KG1 (cell line): ENCODE results near the gene SLC16A10.
"Not testable (repeated sequence)": the region's sequence is repeated elsewhere in the genome, so short reads cannot be mapped to it uniquely, and the experiment has no call there.

Source experiments
- DNase-seq: peaks from one replicate; lab custom pipeline; 2025; lab: John Stamatoyannopoulos, UW

SLC16A10 gene

GRCh38 chr6:111087871-111088667, 766 bp downstream of the SLC16A10 start:
- DNase-seq, result no peak

- no peak for DNase-seq
Measured at GRCh38 chr6:111088668-111089003, 1.3 kb downstream of the SLC16A10 start.

- DNase-seq, result no peak
Measured at GRCh38 chr6:111090766-111091165, 3.5 kb downstream of the SLC16A10 start.

DNA sequence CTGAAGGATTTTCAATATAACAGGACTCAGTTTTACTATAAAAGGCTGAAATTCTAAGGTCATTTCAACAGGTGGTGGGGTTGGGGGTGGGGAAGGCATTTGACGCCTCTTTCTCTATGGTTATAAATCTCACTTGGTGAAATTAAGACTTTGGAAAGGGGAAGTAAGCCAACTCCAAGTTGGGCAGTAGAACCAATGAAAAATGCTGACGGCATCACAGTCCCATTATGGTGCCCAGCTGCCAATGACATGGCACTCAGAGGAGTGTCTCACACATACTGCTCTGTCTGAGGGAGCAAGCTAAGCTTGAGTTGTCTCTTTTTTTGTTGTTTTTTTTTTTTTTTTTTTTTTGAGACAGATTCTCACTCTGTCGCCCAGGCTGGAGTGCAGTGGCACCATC, 4.7 kb downstream of the SLC16A10 start:
- no peak for DNase-seq

GRCh38 chr6:111095488-111095887, 8.2 kb downstream of the SLC16A10 start:
- not testable (repeated sequence) for DNase-seq

DNA sequence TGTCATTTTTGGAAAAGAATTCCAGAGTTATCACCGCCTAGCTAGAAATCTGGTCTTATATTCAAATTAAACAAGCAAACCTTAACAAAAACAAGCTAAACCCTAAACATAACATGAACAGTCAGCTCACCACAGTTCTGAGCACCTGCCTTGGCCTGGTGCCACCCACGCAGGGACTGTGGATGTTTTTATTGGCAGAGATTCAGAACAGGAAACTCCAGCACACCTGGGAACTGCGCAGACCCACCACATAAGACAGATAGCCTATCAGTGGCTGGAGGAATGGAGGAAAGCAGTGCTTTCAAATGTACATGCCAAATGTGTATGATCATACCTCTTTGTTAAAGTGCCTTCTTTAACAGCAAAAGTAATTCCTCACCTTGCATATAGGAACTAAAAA, 8.9 kb downstream of the SLC16A10 start:
- DNase-seq, result no peak

DNA sequence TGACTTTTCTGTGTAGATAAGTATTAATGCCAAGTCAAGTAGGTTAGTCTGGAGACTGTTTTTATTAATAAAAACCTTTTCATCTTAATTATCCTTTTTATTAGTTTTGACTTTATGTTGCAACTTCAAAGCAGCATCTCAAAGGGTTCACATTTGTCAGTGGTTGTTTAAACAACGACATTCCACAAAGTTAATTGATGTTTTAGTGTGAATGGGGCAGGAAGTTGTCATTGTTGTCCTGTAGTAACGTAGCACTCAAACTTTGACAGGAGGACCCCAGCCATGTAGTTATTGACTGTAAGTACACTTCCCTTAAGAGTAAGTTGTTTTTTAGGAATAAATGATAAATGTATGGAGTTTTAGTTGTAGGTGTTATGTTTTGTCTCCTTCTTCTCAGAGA, 11.3 kb downstream of the SLC16A10 start:
- no peak for DNase-seq

DNA sequence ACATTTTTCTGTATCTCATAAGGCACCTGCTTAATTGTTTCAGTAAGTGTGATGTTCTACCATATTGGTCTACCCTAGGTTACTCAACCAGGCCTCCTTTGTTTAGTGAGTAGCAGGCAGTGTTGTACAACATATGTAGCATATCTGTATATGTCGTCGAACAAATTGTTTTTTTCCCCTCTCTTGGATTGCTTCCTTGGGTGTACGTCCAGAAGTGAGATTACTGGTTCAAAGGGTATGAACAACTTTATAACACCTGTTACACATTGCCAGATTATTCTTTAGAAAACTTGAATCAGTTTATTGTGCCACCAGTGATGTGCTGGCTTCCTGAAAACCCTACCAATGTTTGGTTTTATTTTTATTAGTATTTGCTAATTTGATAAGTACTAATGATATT, 14.7 kb downstream of the SLC16A10 start:
- DNase-seq, result no peak

GRCh38 chr6:111105578-111105977, 18.3 kb downstream of the SLC16A10 start:
- no peak for DNase-seq

- no peak for DNase-seq
Measured at GRCh38 chr6:111107589-111107988, 20.3 kb downstream of the SLC16A10 start.

- DNase-seq, result no peak
Measured at GRCh38 chr6:111110036-111110435, 22.7 kb downstream of the SLC16A10 start.

- no peak for DNase-seq
Measured at GRCh38 chr6:111113336-111114086, 26.2 kb downstream of the SLC16A10 start.

GRCh38 chr6:111114087-111114443, 26.8 kb downstream of the SLC16A10 start:
- DNase-seq, result no peak

DNA sequence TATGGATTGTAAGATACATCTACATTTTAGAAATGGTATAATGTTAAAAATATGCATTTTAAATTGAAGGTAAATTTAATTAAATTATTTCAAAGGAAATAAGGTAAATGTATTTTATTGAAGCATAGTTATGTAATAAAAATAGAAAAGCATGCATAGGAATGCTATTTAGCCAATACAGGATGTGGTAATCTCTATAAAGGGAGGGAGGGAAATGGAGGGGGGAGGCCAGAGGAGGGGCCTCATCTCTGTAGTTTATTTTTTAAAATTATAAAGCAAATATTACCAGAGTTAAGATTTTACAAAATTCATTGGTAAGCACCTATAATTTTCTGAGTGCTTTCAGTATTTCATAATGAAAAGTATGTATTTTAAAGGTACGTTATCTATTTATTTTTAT, 27.2 kb downstream of the SLC16A10 start:
- no peak for DNase-seq

DNA sequence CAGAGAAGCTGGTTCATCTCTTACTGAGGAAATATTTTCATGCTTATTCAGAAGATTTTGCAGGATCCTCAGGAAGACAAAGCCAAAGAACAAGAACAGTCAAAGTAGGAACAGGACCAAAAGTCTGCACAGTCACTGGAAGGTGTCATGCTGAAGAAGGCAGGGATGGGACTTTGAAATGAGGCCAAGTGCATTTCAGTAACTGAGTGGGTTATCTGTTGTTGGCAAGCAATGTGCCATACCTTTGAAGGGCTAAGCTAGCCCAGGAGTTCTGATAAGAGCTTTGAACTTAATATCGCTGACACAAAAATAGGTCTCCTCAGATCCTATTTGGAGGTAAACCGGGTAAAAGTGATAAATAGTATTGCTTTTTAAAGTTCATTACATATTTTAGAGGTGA, 31.5 kb downstream of the SLC16A10 start:
- no peak for DNase-seq

- DNase-seq, result no peak
Measured at GRCh38 chr6:111119571-111120329, 32.4 kb downstream of the SLC16A10 start.

DNA sequence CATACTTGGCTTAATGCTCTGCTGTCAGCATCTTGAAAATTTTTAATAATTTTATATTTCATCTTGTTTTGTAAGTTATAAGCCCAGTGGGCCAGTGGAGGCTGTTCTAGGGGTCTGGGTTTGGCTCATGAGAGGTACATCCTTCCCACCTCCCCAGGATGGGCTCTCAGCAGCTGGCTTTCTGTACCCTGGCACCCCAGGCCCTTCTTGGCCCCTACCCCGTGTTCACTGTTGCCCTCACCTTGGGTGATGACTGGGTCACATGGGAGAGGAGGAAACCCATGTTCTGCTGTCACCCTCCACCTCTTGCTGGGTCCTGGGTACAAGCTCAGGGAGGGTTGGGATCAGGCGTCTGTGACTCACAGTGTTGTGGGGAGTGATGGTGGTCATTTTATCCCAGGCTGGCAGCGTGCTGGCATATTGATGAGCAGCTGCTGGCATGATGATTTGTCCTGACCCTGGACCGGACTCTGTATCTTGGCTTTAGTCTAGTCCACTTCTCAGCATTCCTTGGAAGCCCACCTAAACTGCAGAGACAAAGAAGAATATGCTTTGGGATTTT, 34.6 kb downstream of the SLC16A10 start:
- DNase-seq, result no peak

DNA sequence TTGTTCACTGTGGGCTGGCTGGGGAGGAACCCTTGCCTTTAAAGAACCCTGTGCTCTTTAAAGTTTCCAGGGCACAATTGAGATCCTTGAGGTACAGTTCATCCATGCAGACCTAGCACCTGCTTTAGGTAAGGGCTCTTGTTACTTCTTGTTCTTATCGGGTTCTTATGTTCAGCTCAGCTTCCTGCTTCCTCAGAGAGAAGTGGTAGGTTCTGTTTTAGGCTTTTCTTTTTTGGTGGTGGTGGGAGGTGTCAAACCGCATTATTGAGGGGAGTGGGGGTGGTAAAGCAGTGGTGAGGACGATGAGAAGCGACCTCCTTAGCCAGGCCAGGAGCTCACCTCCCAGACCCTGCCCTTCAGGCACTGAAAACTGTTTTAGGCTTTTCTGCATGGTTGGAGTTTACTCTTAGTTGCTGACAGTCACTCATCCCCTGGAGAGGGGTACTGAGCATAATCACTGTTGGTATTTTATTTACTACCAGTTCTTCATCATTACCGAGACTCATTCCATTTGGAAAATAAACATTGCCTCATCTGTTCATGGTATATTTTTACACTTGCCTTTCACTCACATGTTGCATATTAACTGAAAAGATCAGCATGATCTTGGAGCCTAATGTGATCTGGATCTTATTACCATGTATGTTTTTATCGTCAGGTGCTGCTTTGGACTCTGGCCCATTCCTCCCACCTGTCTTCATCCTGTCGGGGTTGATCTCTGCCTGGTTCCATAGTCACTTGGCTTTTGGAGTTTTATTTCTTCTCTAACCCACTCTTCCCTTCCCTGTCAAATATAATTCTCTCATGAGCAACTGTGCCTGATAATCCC, 35.4 kb downstream of the SLC16A10 start:
- no peak for DNase-seq

- no peak for DNase-seq
Measured at GRCh38 chr6:111124406-111124805, 37.1 kb downstream of the SLC16A10 start.

DNA sequence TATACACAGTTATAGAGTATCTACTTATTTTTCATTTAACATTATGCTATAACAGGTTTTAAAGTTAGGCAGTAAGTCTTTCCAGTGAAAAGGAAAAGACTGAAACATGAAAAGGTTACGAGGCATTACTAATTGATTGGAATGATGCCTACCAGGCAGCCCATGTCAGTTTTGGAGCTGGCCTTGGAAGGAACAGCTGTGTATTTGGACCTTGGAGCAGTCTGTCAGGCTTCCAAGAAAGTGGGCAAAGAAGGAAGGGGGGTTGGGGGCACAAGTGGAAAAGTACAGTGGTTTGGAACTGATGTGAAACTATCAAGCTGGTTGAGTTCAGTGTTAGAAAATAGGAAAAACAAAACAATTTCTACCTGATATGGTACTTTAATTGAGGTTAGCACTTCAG, 41.7 kb downstream of the SLC16A10 start:
- no peak for DNase-seq

DNA sequence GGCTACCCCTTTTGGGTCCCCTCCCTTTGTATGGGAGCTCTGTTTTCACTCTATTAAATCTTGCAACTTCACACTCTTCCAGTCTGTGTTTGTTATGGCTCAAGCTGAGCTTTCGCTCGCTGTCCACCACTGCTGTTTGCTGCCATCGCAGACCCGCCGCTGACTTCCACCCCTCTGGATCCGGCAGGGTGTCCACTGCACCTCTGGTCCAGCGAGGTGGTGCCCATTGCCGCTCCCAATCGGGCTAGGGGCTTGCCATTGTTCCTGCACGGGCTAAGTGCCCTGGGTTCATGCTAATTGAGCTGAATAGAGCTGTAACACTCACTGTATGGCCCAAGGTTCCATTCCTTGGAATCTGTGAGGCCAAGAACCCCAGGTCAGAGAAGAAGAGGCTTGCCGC, 43.7 kb downstream of the SLC16A10 start:
- DNase-seq, result not testable (repeated sequence)

GRCh38 chr6:111132669-111133068, 45.4 kb downstream of the SLC16A10 start:
- DNase-seq, result not testable (repeated sequence)
